GM12878 (cell line): Measurements from ENCODE around the gene SLC25A27. TPM values are rescaled to one million over a fixed set of nuclear protein-coding genes. Genes with fewer than 3 reads are reported as not detected.

Experiments used
- ATAC-seq: fragments of 200-7000 bp; cut with Tn5 transposase; 3 replicates; pipeline ENCODE4 v1.9.1; 2020; ENCODE audit warnings: mild to moderate bottlenecking, moderate library complexity
- BruUV-seq: library from RNA; stranded (reverse); fragments of 400-500 nt; replicated peaks from 2 replicates; lab custom pipeline; 2021; lab: Mats Ljungman, UMichigan
- CTCF ChIA-PET: fragments of 300-600 bp; sonication (Branson Sonifier 250); formaldehyde crosslinking; extraction: SDS; loops from one replicate; lab custom pipeline; 2021; ENCODE audit warnings: inconsistent platforms; lab: Yijun Ruan, JAX
- POLR2A ChIA-PET: fragments of 350-600 bp; formaldehyde crosslinking; extraction: SDS; loops from one replicate; lab custom pipeline; 2021; ENCODE audit warnings: inconsistent platforms; lab: Charles Lee
- RAD21 ChIA-PET: fragments of 300-600 bp; sonication (Branson Sonifier 250); formaldehyde crosslinking; loops from one replicate; lab custom pipeline; 2023; ENCODE audit warnings: antibody characterized with exemption; ENCODE audit not compliant: unreplicated experiment; lab: Charles Lee
- SMC1A ChIA-PET: fragments of 300-600 bp; sonication (Branson Sonifier 250); formaldehyde crosslinking; loops from one replicate; lab custom pipeline; 2023; ENCODE audit not compliant: unreplicated experiment, uncharacterized antibody; lab: Charles Lee
- DNase-seq: peaks from one replicate; pipeline ENCODE4 v3.0.0-alpha.2; 2011; ENCODE audit warnings: low read depth, low spot score
- FAIRE-seq: peaks from 3 replicates; lab custom pipeline; 2011; peaks lifted over from hg19 to GRCh38; lab: Jason Lieb, UNC
- H2AFZ ChIP-seq: 2 replicates; pipeline ENCODE4 v1.6.0; 2011; ENCODE audit warnings: low read depth, low read length, control low read depth; ENCODE audit not compliant: control insufficient read depth
- H3K27ac ChIP-seq: 2 replicates; pipeline ENCODE4 v1.5.1; 2011; ENCODE audit warnings: control low read depth; ENCODE audit not compliant: control insufficient read depth, insufficient read depth
- H3K27me3 ChIP-seq, 2 experiments: replicated peaks in 1 of 2; 2 replicates each; pipeline versions ENCODE4 v1.6.0 to v1.6.1; 2011; ENCODE audit warnings: low read length in 1 of 2; ENCODE audit not compliant: control insufficient read depth in 2 of 2, insufficient read depth in 2 of 2
- H3K36me3 ChIP-seq, 2 experiments: 2 replicates each; pipeline ENCODE4 v1.5.1; 2011; ENCODE audit warnings: low read length in 1 of 2; ENCODE audit not compliant: control insufficient read depth in 2 of 2, insufficient read depth in 2 of 2
- H3K4me1 ChIP-seq: 2 replicates; pipeline ENCODE4 v1.6.1; 2011; ENCODE audit warnings: mild to moderate bottlenecking, low read length, moderate library complexity, mixed read lengths; ENCODE audit not compliant: control insufficient read depth, insufficient read depth
- H3K4me2 ChIP-seq: 2 replicates; pipeline ENCODE4 v1.6.0; 2011; ENCODE audit warnings: control low read depth; ENCODE audit not compliant: control insufficient read depth, insufficient read depth
- H3K4me3 ChIP-seq: fragments of 200-600 bp; sonication (generic); 2 replicates; pipeline ENCODE4 v1.5.1; 2016
- H3K79me2 ChIP-seq: 2 replicates; pipeline ENCODE4 v1.6.0; 2011; ENCODE audit warnings: low read length; ENCODE audit not compliant: control insufficient read depth, insufficient read depth
- H3K9ac ChIP-seq: 2 replicates; pipeline ENCODE4 v1.8.0; 2011; ENCODE audit warnings: low read length, control low read depth, mixed read lengths; ENCODE audit not compliant: control insufficient read depth, insufficient read depth
- H3K9me3 ChIP-seq: replicated peaks from 3 replicates; pipeline ENCODE4 v1.5.1; 2011; ENCODE audit warnings: mild to moderate bottlenecking, low read length; ENCODE audit not compliant: control insufficient read depth, insufficient read depth
- H4K20me1 ChIP-seq: 2 replicates; pipeline ENCODE4 v1.6.0; 2011; ENCODE audit not compliant: control insufficient read depth, insufficient read depth
- E2F8 ChIP-seq: fragments of 450-650 bp; IDR thresholded peaks from 2 replicates; pipeline ENCODE4 v1.6.1; 2018; ENCODE audit warnings: mild to moderate bottlenecking, low read depth, moderate library complexity; ENCODE audit not compliant: partially characterized antibody
- ELK1 ChIP-seq: IDR thresholded peaks from 2 replicates; pipeline ENCODE4 v1.6.1; 2012; ENCODE audit warnings: low read depth, low read length, improper control_type of control experiment
- HDAC6 ChIP-seq: fragments of 200-600 bp; sonication (generic); IDR thresholded peaks from one replicate; pipeline ENCODE4 v1.8.0; 2017; ENCODE audit warnings: antibody characterized with exemption; ENCODE audit not compliant: unreplicated experiment
- NR2C1 ChIP-seq: fragments of 450-650 bp; IDR thresholded peaks from 2 replicates; pipeline ENCODE4 v1.6.1; 2017; ENCODE audit warnings: antibody characterized with exemption, mild to moderate bottlenecking, moderate library complexity
- RBBP5 ChIP-seq: fragments of 200-600 bp; sonication (generic); conservative IDR thresholded peaks from 2 replicates; pipeline ENCODE4 v1.6.1; 2016
- RFX5 ChIP-seq: IDR thresholded peaks from 2 replicates; pipeline ENCODE4 v1.6.1; 2011; ENCODE audit warnings: low read depth, low read length, improper control_type of control experiment
- SMAD1 ChIP-seq: fragments of 450-650 bp; IDR thresholded peaks from 2 replicates; pipeline ENCODE4 v1.6.1; 2018; ENCODE audit warnings: mild to moderate bottlenecking, low read depth; ENCODE audit not compliant: partially characterized antibody
- SMC3 ChIP-seq: IDR thresholded peaks from 2 replicates; pipeline ENCODE4 v1.6.1; 2011; ENCODE audit warnings: low read length, improper control_type of control experiment, borderline replicate concordance
- SP1 ChIP-seq: IDR thresholded peaks from one replicate; pipeline ENCODE4 v1.6.1; 2011; ENCODE audit warnings: low read depth, low read length
- ZBED1 ChIP-seq: IDR thresholded peaks from 2 replicates; pipeline ENCODE4 v1.6.1; 2016; ENCODE audit warnings: borderline replicate concordance
- WGBS: methylation state at CpG from one replicate; pipeline ENCODE4 v1.1.6; 2016; ENCODE audit warnings: low lambda C conversion rate; ENCODE audit not compliant: insufficient replicate concordance, insufficient coverage; ENCODE audit errors: missing lambda C conversion rate; 5-methylcytosine and 5-hydroxymethylcytosine counted together
- in situ Hi-C: fragments of 300-500 bp; cut with MboI; formaldehyde crosslinking; loops from 9 replicates; pipeline ENCODE4 v1.14.3; 2018; ENCODE audit warnings: mixed read lengths
- intact Hi-C: fragments of 100-400 bp; cut with micrococcal nuclease; formaldehyde crosslinking; loops from one replicate; pipeline ENCODE4 v1.14.2; 2022; ENCODE audit not compliant: unreplicated experiment
- polyA plus RNA-seq, 11 experiments: library from polyadenylated mRNA; depleted of rRNA in 4 of 11; unstranded in 6 of 11; stranded (reverse) in 5 of 11; fragments of >200 nt; fragmentation: Nextera tagmentation in 4 of 11; fragmentation: Illumina TruSeq in 1 of 11; extraction: Ambion mirVana in 4 of 11; extraction: Trizol in 1 of 11; gene quantifications; 1 replicate in 1 of 11; 2 replicates in 10 of 11; pipeline versions ENCODE4 v1.2.1 to v1.2.3, GENCODE V29; 2011 to 2016; ENCODE audit warnings: inconsistent platforms in 2 of 11, missing spikeins in 2 of 11, low read depth in 1 of 11
- total RNA-seq, 4 experiments: library from RNA; depleted of rRNA in 3 of 4; stranded (reverse); fragments of >200 nt in 3 of 4; fragmentation: Illumina TruSeq in 1 of 4; extraction: Trizol in 1 of 4; gene quantifications; 2 replicates each; pipeline versions ENCODE4 v1.2.1 to v1.2.3, GENCODE V29; 2013 to 2021
- TF ChIP-seq, protein P1 (sequence below): fragments of 450-650 bp; conservative IDR thresholded peaks from 2 replicates; pipeline ENCODE4 v1.6.1; 2017; ENCODE audit warnings: mild to moderate bottlenecking, moderate library complexity

Gene SLC25A27
- total and polyA plus RNA-seq, 10 of the 15 experiments (the other 5 are each of a cell fraction or from before 2014, with no cell fraction given), result not detected

DNA sequence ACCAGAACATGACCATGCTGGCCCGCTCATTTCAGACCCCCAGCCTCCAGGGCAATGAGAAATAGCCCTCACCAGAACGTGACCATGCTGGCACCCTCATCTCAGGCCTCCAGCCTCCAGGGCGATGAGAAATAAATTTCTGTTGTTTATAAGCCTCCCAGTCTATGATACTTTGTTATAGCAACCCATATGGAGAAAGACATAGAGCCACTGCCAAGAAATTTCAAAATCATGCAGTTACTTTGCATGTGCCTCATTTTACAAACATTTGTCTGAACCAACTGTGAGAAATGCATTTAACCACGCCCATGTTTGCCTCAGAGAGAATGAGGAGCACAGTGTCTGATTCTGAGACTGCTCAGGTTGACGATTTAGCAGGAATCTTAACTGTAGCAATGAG lies 15.6 kb upstream of the SLC25A27 start:
- Histone ChIP-seq H3K79me2 (no peaks in the 10 kb centered on the region), H3K36me3 (no peaks in the 10 kb centered on the region), H4K20me1 (no peaks in the 10 kb centered on the region), H3K27ac (no peak overlapping the region), H2AFZ (no peak overlapping the region), H3K27me3 (no peaks in the 10 kb centered on the region; a peak in 2 of 4 replicates), H3K9ac (no peak overlapping the region), H3K4me2 (no peak overlapping the region), H3K4me1 (no peaks in the 10 kb centered on the region), H3K9me3 (no peaks in the 10 kb centered on the region), H3K4me3 (no peak overlapping the region)
- FAIRE-seq, result no peak
- no TSS peak for BruUV-seq
- WGBS, result 9% methylated on average over 5 of the region's 5 CpGs
- intact Hi-C loops (no loop called here), in situ Hi-C loops (loop anchor here (25.0 kb wide), 1 partner anchor 550 kb away; no protein-coding TSS in a partner anchor)
- no peak for DNase-seq
- ChIA-PET CTCF (no interaction called here), POLR2A (no interaction called here), RAD21 (no interaction called here), SMC1A (no interaction called here)
- TF ChIP-seq, protein P1, sequence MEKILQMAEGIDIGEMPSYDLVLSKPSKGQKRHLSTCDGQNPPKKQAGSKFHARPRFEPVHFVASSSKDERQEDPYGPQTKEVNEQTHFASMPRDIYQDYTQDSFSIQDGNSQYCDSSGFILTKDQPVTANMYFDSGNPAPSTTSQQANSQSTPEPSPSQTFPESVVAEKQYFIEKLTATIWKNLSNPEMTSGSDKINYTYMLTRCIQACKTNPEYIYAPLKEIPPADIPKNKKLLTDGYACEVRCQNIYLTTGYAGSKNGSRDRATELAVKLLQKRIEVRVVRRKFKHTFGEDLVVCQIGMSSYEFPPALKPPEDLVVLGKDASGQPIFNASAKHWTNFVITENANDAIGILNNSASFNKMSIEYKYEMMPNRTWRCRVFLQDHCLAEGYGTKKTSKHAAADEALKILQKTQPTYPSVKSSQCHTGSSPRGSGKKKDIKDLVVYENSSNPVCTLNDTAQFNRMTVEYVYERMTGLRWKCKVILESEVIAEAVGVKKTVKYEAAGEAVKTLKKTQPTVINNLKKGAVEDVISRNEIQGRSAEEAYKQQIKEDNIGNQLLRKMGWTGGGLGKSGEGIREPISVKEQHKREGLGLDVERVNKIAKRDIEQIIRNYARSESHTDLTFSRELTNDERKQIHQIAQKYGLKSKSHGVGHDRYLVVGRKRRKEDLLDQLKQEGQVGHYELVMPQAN, result no peak
- TF ChIP-seq SMAD1 (no peak), SMC3 (no peak), SP1 (no peak), RBBP5 (no peak), RFX5 (no peak), E2F8 (no peak), ELK1 (no peak), ZBED1 (no peak), HDAC6 (no peak), NR2C1 (no peak)
- no peak for ATAC-seq
